Heart right ventricle (tissue), 16 donors: Measurements from ENCODE around the gene GDNF. TPM values are rescaled to one million over a fixed set of nuclear protein-coding genes. Genes with fewer than 3 reads are reported as not detected.

Experiments
- ATAC-seq, 8 donors: fragments of 200-7000 bp; cut with Tn5 transposase; one replicate each; pipeline ENCODE4 v1.9.1; 2020; ENCODE audit warnings: mild to moderate bottlenecking in 8 of 8, moderate library complexity in 8 of 8, moderate number of reproducible peaks in 1 of 8
- DNase-seq, 2 donors: peaks; one replicate each; pipeline ENCODE4 v3.0.0-alpha.2; 2020
- H3K27ac ChIP-seq, 10 donors: fragments of 200-600 bp; sonication (generic) in 2 of 10; one replicate each; pipeline versions ENCODE4 v1.5.0 to v1.8.0; 2020 to 2022; ENCODE audit warnings: mild to moderate bottlenecking in 3 of 10
- H3K27me3 ChIP-seq, 7 donors: fragments of 200-600 bp; one replicate each; pipeline ENCODE4 v1.8.0; 2021 to 2022; ENCODE audit warnings: mild to moderate bottlenecking in 2 of 7
- H3K36me3 ChIP-seq, 9 donors: fragments of 200-600 bp; sonication (generic) in 1 of 9; one replicate each; pipeline versions ENCODE4 v1.5.0 to v1.8.0; 2020 to 2022; ENCODE audit warnings: mild to moderate bottlenecking in 2 of 9
- H3K4me1 ChIP-seq, 9 donors: fragments of 200-600 bp; sonication (generic) in 1 of 9; one replicate each; pipeline versions ENCODE4 v1.5.0 to v1.8.0; 2020 to 2022; ENCODE audit warnings: mild to moderate bottlenecking in 4 of 9
- H3K4me3 ChIP-seq, 10 donors: fragments of 200-600 bp; sonication (generic) in 2 of 10; one replicate each; pipeline versions ENCODE4 v1.5.0 to v1.8.0; 2020 to 2022; ENCODE audit warnings: mild to moderate bottlenecking in 7 of 10, moderate library complexity in 2 of 10
- H3K9me3 ChIP-seq, 11 donors: fragments of 200-600 bp in 10 of 11; sonication (generic) in 2 of 11; one replicate each; pipeline versions ENCODE4 v1.5.0 to v1.8.0; 2013 to 2022; ENCODE audit warnings: mild to moderate bottlenecking in 2 of 11, control low read depth in 1 of 11, moderate library complexity in 1 of 11
- WGBS, 2 donors: extraction: QIAGEN DNeasy Blood & Tissue Kit; methylation state at CpG; one replicate each; pipeline ENCODE4 v1.1.7; 2013; ENCODE audit warnings: inconsistent platforms in 1 of 2; 5-methylcytosine and 5-hydroxymethylcytosine counted together
- intact Hi-C, 10 donors: fragments of 100-400 bp; cut with DNase I; formaldehyde crosslinking; loops; one replicate each; pipeline versions ENCODE4 v1.11.1 to v1.14.2; 2022
- polyA plus RNA-seq, 2 donors: library from polyadenylated mRNA; stranded (reverse); fragments of 200-250 nt; gene quantifications; one replicate each; pipeline ENCODE4 v1.2.3, GENCODE V29; 2013
- total RNA-seq, 10 donors: library from RNA; stranded (reverse); fragmentation: NEBNext Ultra II Directional in 3 of 10; extraction: Animal tissue kit (Norgen Biotek cat#: 25700) in 3 of 10; gene quantifications; one replicate each; pipeline versions ENCODE4 v1.2.1 to v1.2.4, GENCODE V29; 2021 to 2023
- TF ChIP-seq, protein P1 (sequence below), 9 donors: fragments of 200-600 bp; sonication (generic) in 2 of 9; IDR thresholded peaks; one replicate each; pipeline versions ENCODE4 v1.5.0 to v1.8.0; 2021 to 2022; ENCODE audit warnings: antibody characterized with exemption in 9 of 9, mild to moderate bottlenecking in 5 of 9, moderate library complexity in 1 of 9
- donor health status: Arrhythmogenic right ventricular cardiomyopathy.
- donor health status: ischemic (EF 13 %, LVEDD 7.1; RV severe dilation, severe dysfunction).
- donor health status: healthy with polysubstance abuse.
- donor health status: DM: no; HTN: yes; CAD: no.
- donor health status: DM: no; HTN: no; CAD: no.
- donor health status: ischemic (EF 25% LVEDD 6.9; RV normal size, moderate dysfunction).
- donor health status: ischemic (EF 25% LVEDD 5.7; RV mildly dilated, moderate dysfunction).
- donor health status: healthy.
- donor health status: DM: yes; HTN: yes; CAD: no.
- donor health status: Ischemic cardiomyopathy.
- donor health status: ischemic (EF 35%, LVEDD 5.7; RV mildly dilated, moderate dysfunction).
- donor health status: nonischemic (EF 11% LVEDD 7.7; RV severe dilation, severe dysfunction).
- donor health status: DM: yes; HTN: yes; CAD: no.
- donor health status: PGD.
- donor health status: ischemic (EF 29% LVEDD 5.4; RV normal size, mild dysfunction).
- donor health status: nonischemic (EF 23%, LVEDD 6.1; RV moderate dilation, normal function).

The GDNF gene
- total and polyA plus RNA-seq, 12 donors = 0.04 to 0.94 (median 0.21) TPM; not detected in 3

- no peaks in the 10 kb centered on the region for H3K9me3 ChIP-seq
- ATAC-seq (no peak), DNase-seq (no peak)
- intact Hi-C loops = no loop called here
- WGBS, 2 donors = 46 to 59% methylated on average over 2 of the region's 2 CpGs
- H3K27me3 ChIP-seq = peaks cover 0 to 16% (median 8%) of the 10 kb centered on the region in 7 donors
- no peaks in the 10 kb centered on the region for H3K36me3 ChIP-seq
- no peak overlapping the region for H3K27ac ChIP-seq
- H3K4me3 ChIP-seq = no peak overlapping the region
- no peaks in the 10 kb centered on the region for H3K4me1 ChIP-seq
- TF ChIP-seq, protein P1, sequence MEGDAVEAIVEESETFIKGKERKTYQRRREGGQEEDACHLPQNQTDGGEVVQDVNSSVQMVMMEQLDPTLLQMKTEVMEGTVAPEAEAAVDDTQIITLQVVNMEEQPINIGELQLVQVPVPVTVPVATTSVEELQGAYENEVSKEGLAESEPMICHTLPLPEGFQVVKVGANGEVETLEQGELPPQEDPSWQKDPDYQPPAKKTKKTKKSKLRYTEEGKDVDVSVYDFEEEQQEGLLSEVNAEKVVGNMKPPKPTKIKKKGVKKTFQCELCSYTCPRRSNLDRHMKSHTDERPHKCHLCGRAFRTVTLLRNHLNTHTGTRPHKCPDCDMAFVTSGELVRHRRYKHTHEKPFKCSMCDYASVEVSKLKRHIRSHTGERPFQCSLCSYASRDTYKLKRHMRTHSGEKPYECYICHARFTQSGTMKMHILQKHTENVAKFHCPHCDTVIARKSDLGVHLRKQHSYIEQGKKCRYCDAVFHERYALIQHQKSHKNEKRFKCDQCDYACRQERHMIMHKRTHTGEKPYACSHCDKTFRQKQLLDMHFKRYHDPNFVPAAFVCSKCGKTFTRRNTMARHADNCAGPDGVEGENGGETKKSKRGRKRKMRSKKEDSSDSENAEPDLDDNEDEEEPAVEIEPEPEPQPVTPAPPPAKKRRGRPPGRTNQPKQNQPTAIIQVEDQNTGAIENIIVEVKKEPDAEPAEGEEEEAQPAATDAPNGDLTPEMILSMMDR (IDR thresholded peaks at IDR 0.05) = no peak
These were observed 14.4 kb downstream of the GDNF start for GRCh38 chr5:37825334-37825915.

DNA sequence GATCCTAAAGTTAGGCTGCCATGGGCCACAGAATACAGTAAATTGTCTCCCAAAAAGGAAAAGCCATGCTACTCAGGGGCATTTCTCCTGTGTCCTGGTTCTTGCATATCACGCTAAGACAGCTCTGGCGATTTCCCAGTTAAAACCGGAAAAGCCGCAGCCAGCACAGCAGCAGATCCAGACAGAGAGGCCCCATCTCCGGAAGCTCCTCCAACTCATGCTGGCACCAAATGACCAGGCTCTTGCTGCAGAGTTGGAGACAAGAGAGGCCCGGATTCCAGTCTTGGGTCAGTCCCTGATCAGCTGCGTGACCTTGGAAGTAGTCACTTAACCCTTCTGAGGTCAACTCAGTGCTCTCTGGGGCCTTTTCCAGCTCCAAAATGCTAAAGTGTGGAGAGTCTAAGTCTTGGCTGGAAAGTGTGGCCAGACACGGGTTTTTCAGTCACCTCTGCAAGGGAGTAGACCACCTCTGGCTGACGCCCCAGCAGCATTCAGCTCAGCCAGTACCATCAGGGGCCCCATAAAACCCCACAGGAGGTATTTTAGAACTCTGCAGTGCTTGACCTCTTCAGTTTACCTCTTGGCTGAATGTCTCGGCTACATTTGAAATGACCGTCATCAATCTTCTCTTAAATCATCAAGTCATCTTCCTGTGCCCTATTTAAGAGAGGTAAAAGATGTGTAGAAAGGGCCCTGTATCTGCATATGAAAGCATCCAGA lies 16.2 kb downstream of the GDNF start:
- ATAC-seq (no peak), DNase-seq (no peak)
- 77 to 79% methylated on average over 11 of the region's 11 CpGs for WGBS, 2 donors
- TF ChIP-seq, protein P1 (IDR thresholded peaks at IDR 0.05) = no peak
- intact Hi-C loops = no loop called here
- Histone ChIP-seq H3K27ac (no peak overlapping the region), H3K9me3 (no peaks in the 10 kb centered on the region), H3K27me3 (peaks cover 0 to 9% (median 0%) of the 10 kb centered on the region in 7 donors), H3K36me3 (no peaks in the 10 kb centered on the region), H3K4me3 (no peak overlapping the region), H3K4me1 (no peaks in the 10 kb centered on the region)

GRCh38 chr5:37816883-37817282 lies 23.0 kb downstream of the GDNF start:
- no peak for ATAC-seq
- Histone ChIP-seq H3K4me3 (no peak overlapping the region), H3K36me3 (no peaks in the 10 kb centered on the region), H3K27me3 (peaks cover 0 to 10% (median 0%) of the 10 kb centered on the region in 7 donors), H3K9me3 (no peaks in the 10 kb centered on the region), H3K4me1 (no peaks in the 10 kb centered on the region), H3K27ac (no peak overlapping the region)
- intact Hi-C loops = no loop called here
- WGBS, 2 donors = 58 to 61% methylated on average over 3 of the region's 3 CpGs
- TF ChIP-seq, protein P1 (IDR thresholded peaks at IDR 0.05) = no peak
- DNase-seq = no peak

DNA sequence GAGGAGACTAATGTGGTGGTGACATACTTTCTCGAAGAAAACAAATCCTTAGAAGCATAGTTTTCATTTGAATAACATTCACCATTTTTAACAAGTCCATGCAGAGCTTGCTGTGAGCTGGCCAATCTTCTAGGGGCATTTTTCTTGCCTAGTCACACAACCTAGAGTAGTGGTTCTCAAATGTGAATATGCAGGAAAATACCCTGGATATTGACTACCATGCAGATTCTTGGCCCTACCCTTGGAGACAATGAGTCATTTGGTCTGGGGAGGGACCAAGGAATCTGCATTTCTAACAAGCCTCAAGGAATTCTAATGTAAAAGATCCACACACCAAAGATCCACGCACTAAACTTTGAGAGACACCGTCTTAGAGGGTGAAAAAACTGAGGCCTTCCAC lies 23.5 kb downstream of the GDNF start:
- intact Hi-C loops = no loop called here
- Histone ChIP-seq H3K27me3 (peaks cover 0 to 10% (median 0%) of the 10 kb centered on the region in 7 donors), H3K4me3 (no peak overlapping the region), H3K9me3 (no peaks in the 10 kb centered on the region), H3K27ac (no peak overlapping the region), H3K36me3 (no peaks in the 10 kb centered on the region), H3K4me1 (no peaks in the 10 kb centered on the region)
- WGBS, 2 donors = 89 to 92% methylated on average over 3 of the region's 3 CpGs
- DNase-seq (no peak), ATAC-seq (no peak)
- TF ChIP-seq, protein P1 (IDR thresholded peaks at IDR 0.05) = no peak
